GM18502 (cell line): Measurements from ENCODE around the gene SLC35A2.
A peak's percentile ranks its signal among the peaks of the same experiment; 100 is the strongest.

Experiments
- ATAC-seq: cut with Tn5 transposase; IDR thresholded peaks from one replicate; pipeline ENCODE4 v1.9.1; 2021; ENCODE audit warnings: mild to moderate bottlenecking; ENCODE audit not compliant: unreplicated experiment, poor library complexity

SLC35A2 gene

DNA sequence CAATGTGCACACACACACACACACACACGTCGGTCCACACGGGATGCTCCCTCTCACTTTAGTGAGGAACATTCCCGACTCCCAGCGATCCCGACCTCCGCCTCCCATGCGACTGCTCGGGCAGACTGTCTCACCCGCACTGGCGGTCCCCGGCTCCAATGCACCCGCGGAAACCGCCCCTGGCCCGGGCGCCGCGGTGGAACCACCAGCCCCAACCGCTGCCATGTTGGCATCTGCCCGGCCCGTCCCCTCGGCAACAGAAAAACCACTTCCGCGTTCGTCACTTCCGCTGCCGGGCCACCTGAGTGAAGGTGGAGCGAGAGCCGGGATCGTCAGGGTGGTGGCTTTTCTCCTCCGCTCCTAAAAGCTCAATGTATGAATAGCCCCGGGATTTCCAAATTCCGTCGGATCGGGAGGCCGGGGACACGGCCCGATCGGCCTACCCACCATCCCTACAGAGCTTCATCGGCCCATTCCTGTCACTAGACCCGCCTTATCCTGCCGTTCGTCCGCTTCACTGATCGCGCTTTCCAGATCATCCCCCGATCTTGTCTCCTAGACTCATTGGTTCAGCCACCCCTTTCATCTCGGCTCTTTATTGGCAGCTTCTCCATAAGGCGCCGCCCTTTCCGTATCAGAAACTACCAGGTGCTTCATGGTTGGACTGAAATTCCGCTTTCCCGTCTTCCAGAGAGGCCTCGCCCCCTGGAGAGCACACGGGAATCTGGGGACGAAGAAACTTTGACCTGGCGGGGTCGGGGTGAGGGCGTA lies at the start of gene SLC35A2:
Gene SLC35A2 (minus strand): TSS at position 235 of the 771 bp plus-strand sequence. CDS start 10 bp downstream, at position 225.
- ATAC-seq, result peak; percentile 62

GRCh38 chrX:48960291-48960690 lies 48.8 kb upstream of the SLC35A2 start:
- ATAC-seq, result no peak

- no peak for ATAC-seq
Measured at GRCh38 chrX:48958635-48959094, 47.2 kb upstream of the SLC35A2 start.

GRCh38 chrX:48957827-48958634 lies 46.6 kb upstream of the SLC35A2 start:
- ATAC-seq, result peak; percentile 79

- ATAC-seq, result peak; percentile 45
Measured at GRCh38 chrX:48957477-48957826, 46.0 kb upstream of the SLC35A2 start, which contains the start of gene OTUD5. Gene OTUD5 (minus strand): TSS chrX:48957607. CDS start chrX:48957570, 37 bp downstream.

- ATAC-seq, result no peak
Measured at GRCh38 chrX:48956728-48957414, 45.4 kb upstream of the SLC35A2 start.

- ATAC-seq, result no peak
Measured at GRCh38 chrX:48948589-48948988, 37.1 kb upstream of the SLC35A2 start.

DNA sequence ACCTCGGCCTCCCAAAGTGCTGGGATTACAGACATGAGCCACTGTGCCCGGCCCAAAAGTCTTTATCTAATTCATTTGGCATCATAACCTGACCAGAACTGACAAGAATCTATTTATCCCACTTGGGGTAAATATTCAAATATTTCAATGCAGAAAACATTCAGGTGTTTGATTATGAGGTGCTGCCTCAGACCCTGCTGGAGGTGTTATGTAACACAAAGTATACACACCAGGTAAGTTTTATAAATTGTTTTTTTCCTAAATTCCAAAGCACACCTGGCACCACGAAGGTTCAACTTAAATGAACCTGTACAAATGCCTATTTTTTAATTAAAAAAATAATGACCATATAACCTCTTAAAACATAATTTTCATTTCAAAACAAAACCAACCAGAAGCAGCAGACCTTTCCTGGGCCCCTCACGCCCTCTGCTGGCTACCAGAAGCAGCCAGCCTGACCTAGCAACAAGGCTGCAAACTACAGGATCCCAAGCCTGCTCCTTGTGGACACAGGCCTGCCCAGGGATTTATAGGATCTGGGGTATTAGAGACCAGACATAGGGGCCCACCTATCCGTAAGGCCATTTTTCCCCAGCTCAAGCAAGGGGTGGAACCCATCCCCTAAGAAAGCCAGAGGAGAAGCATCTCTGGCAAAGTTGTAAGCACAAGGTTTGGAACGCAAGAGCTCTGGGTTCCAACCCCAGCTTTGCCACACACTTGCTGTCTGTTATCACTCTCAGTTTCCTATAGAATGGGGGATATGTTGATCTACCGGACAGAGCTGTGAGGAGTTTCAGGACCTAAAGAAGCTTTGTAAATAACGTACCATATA lies 34.3 kb upstream of the SLC35A2 start:
- peak; percentile 52 for ATAC-seq

DNA sequence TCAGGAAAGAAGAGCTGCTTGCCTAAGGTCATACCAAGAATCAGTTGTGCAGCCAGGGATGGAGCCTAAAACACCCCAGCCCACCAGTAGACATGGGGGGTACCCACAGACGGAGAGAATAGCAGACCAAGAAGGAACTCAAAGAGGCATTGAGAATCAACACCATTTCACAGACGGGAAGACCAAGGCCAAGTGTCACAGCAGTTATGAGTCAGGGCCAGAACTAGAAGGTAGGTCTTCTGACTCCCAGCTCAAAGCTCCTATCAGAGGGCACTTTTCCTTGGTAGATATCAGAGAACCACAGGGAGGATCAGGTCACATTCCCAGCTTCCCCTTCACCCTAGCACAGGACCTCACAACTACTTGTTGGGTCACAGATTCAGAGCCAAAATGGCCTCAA lies 31.4 kb upstream of the SLC35A2 start:
- no peak for ATAC-seq

GRCh38 chrX:48940404-48940955 lies 29.0 kb upstream of the SLC35A2 start:
- ATAC-seq, result no peak

DNA sequence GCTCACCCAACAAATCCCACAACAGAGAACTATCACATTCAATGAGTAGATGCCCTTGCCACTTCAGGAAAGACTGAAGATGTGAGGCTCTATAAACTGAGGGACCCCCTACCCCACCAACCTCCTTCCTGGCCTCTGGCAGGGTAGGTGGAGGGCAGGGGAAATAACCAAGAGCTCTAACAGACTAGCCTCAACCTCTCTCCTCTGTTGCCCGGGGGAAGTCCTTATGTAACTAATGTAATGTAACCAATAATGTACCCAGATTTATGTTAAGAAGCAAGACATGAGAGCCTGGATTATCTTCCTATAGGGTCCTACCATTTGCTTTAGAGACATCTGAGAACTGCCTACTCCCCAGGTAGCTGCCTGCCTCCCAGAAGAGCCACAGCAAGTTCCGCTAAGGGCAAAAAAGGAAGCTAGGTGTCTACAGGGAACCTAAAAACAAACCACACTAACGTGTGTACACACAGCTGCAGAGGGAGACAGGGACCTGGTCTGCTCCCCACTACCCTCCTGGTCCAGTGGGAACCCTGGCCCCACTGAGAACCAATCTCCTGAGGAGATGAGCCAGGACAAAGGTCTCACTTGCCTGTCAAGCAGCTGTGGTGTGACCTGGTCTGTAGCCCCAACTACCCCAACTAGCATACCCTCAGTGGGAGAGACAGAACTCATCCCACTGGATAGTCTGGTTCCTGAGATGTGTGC lies 28.2 kb upstream of the SLC35A2 start:
- ATAC-seq, result no peak

- ATAC-seq, result peak; percentile 58
Measured at GRCh38 chrX:48938721-48939425, 27.4 kb upstream of the SLC35A2 start.

DNA sequence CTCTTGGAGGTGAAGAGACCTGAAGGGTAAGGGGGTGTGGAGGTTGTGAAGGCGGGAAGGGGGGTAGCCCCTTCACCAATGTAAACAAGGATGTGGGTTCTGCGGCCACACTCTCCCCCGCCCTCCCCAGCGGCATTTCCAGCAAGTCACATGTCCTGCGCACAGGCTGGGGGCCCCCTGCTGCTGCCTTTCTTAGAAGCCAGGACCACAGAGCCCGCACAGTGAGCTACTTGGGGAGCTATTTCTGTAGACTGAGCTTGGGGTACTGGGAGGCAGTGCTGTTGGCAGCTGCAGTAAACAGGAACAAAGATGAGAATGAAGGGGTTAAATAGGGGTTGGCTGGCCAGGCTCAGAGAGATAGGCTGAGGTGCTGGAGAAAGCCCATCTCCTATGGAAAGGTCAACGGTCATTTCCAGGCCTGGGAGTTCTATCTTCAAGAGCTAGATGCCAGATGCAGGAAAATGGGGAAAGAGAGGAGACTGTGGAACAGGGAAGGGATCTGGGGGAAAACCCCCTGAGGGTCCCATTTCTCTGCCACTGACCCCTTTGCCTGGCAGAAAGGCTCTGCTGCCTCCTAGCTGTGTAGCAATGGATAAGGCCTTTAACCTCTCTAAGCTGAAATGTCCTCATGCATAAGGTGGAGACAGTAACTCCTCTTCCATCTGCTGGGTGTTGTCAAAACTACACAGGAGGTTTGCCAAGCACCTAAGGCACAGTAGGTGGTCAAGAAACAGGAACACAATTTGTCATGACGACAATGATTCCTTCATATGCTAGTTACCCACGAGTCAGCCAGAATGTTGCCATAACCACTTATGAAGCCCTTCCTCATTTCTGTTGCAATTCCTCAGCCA lies 25.8 kb upstream of the SLC35A2 start:
- peak; percentile 70 for ATAC-seq

DNA sequence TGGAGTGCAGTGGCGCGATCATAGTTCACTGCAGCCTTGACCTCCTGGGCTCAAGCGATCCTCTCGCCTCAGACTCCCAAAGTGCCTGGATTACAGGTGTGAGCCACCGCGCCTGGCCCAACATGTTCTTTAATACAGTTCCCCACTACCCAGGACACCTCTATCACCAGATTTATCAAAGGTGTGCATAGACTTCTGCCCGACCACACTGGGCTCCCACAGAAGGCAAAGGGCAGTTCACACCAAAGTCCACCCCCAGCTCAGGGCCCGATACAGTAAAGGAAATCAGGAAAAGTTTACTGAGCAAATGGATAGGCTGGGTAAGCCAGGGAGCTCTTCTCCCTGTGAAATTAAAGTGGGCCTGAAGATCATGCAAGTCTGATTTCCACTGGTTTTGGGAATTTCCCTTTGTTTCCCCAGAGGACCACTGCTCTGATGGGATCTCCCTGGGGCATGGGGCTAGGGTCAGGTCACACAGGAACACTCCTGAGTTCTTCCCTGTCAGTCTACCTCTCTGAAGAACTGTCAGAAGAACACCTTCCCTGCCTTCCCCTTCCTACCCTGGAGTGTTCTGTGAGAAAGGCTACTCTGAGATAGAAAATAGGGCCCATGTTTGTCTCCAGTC lies 25.1 kb upstream of the SLC35A2 start:
- peak; percentile 7 for ATAC-seq

- ATAC-seq, result no peak
Measured at GRCh38 chrX:48935301-48935670, 23.8 kb upstream of the SLC35A2 start.

GRCh38 chrX:48934581-48935300 lies 23.3 kb upstream of the SLC35A2 start:
- ATAC-seq, result no peak
